ENCODE results near the gene COL4A5. TPM values are rescaled to one million over a fixed set of nuclear protein-coding genes. Genes with fewer than 3 reads are reported as not detected.

COL4A5 gene
- total RNA-seq, 1 experiment from 2014 or later, result 29.4 TPM

DNA sequence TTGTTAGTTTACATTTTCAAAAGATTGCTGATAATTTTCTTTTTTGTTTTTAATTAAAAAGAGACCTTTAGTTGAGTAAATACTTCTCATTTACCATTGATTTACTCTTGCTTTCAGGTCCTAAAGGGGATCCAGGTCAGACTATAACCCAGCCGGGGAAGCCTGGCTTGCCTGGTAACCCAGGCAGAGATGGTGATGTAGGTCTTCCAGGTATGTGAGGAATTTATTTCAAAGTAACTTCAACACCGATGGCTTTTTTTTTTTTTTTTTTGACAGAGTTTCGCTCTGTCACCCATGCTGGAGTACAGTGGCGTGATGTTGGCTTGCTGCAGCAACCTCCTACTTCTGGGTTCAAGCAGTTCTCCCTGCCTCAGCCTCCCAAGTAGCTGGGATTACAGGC lies 161.6 kb downstream of the COL4A5 start:
- no peaks in the 10 kb centered on the region for H3K36me3 ChIP-seq (ENCODE audit: control insufficient read depth in 1 of 2, insufficient read depth in 2 of 2, low read length in 2 of 2)
- RAD21 ChIA-PET (ENCODE audit: low non-redundant PET in 1 of 2, low total read pairs in 2 of 2, uncharacterized antibody in 2 of 2, unreplicated experiment in 2 of 2), result no interaction called here

DNA sequence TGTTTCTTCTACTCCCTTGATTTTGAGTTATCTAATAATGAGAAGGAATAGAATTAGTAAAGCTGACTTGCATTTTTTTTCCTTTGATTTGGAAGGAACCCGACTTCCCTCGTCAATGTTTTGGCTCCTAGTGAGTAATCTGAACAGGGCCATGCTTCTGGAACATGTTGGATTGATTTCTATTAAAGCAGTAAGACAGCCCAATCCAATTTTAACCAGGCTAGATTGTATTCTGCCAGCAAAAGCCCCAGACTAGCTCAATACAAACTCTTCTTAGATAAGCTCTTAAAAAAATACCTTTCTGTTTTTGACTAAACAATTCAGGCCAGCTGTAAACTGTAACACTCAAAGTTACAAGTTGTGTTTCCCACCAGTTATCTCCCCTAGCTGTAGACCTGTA lies 170.5 kb downstream of the COL4A5 start:
- TF ChIP-seq ZNF274 (IDR thresholded peaks at IDR 0.05; ENCODE audit: low read depth, low read length), result no peak
- TF ChIP-seq, protein P1, sequence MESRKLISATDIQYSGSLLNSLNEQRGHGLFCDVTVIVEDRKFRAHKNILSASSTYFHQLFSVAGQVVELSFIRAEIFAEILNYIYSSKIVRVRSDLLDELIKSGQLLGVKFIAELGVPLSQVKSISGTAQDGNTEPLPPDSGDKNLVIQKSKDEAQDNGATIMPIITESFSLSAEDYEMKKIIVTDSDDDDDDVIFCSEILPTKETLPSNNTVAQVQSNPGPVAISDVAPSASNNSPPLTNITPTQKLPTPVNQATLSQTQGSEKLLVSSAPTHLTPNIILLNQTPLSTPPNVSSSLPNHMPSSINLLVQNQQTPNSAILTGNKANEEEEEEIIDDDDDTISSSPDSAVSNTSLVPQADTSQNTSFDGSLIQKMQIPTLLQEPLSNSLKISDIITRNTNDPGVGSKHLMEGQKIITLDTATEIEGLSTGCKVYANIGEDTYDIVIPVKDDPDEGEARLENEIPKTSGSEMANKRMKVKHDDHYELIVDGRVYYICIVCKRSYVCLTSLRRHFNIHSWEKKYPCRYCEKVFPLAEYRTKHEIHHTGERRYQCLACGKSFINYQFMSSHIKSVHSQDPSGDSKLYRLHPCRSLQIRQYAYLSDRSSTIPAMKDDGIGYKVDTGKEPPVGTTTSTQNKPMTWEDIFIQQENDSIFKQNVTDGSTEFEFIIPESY (IDR thresholded peaks at IDR 0.05; ENCODE audit: extremely low read depth, insufficient replicate concordance, low read length), result no peak
- TF ChIP-seq, protein P2, sequence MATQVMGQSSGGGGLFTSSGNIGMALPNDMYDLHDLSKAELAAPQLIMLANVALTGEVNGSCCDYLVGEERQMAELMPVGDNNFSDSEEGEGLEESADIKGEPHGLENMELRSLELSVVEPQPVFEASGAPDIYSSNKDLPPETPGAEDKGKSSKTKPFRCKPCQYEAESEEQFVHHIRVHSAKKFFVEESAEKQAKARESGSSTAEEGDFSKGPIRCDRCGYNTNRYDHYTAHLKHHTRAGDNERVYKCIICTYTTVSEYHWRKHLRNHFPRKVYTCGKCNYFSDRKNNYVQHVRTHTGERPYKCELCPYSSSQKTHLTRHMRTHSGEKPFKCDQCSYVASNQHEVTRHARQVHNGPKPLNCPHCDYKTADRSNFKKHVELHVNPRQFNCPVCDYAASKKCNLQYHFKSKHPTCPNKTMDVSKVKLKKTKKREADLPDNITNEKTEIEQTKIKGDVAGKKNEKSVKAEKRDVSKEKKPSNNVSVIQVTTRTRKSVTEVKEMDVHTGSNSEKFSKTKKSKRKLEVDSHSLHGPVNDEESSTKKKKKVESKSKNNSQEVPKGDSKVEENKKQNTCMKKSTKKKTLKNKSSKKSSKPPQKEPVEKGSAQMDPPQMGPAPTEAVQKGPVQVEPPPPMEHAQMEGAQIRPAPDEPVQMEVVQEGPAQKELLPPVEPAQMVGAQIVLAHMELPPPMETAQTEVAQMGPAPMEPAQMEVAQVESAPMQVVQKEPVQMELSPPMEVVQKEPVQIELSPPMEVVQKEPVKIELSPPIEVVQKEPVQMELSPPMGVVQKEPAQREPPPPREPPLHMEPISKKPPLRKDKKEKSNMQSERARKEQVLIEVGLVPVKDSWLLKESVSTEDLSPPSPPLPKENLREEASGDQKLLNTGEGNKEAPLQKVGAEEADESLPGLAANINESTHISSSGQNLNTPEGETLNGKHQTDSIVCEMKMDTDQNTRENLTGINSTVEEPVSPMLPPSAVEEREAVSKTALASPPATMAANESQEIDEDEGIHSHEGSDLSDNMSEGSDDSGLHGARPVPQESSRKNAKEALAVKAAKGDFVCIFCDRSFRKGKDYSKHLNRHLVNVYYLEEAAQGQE (IDR thresholded peaks at IDR 0.05; ENCODE audit: low read depth), result no peak
- TF ChIP-seq POLR2A (IDR thresholded peaks at IDR 0.05; ENCODE audit: borderline replicate concordance, extremely low read depth, insufficient read depth, insufficient read length), result no peak
- TF ChIP-seq CBX3 (IDR thresholded peaks at IDR 0.05; ENCODE audit: low read depth), result no peak
- TF ChIP-seq SIN3A (IDR thresholded peaks at IDR 0.05; ENCODE audit: low read depth), result no peak
- TF ChIP-seq ZFX (IDR thresholded peaks at IDR 0.05), result no peak
- TF ChIP-seq TCF7L2 (IDR thresholded peaks at IDR 0.05; ENCODE audit: borderline replicate concordance, extremely low read depth, insufficient read depth, insufficient read length), result no peak
- TF ChIP-seq ELF1 (IDR thresholded peaks at IDR 0.05; ENCODE audit: borderline replicate concordance, low read depth), result no peak
- TF ChIP-seq, protein P3, sequence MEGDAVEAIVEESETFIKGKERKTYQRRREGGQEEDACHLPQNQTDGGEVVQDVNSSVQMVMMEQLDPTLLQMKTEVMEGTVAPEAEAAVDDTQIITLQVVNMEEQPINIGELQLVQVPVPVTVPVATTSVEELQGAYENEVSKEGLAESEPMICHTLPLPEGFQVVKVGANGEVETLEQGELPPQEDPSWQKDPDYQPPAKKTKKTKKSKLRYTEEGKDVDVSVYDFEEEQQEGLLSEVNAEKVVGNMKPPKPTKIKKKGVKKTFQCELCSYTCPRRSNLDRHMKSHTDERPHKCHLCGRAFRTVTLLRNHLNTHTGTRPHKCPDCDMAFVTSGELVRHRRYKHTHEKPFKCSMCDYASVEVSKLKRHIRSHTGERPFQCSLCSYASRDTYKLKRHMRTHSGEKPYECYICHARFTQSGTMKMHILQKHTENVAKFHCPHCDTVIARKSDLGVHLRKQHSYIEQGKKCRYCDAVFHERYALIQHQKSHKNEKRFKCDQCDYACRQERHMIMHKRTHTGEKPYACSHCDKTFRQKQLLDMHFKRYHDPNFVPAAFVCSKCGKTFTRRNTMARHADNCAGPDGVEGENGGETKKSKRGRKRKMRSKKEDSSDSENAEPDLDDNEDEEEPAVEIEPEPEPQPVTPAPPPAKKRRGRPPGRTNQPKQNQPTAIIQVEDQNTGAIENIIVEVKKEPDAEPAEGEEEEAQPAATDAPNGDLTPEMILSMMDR (IDR thresholded peaks at IDR 0.05 in 2 of 3, conservative IDR thresholded peaks at IDR 0.05 in 1 of 3; ENCODE audit: borderline replicate concordance in 1 of 3, insufficient read depth in 1 of 3, low read depth in 2 of 3, low read length in 2 of 3), result no peak
- Histone ChIP-seq H3K9me3 (ENCODE audit: control insufficient read depth in 1 of 2, insufficient read depth in 1 of 2, low read depth in 1 of 2, low read length in 2 of 2) (no peaks in the 10 kb centered on the region), H3K27me3 (ENCODE audit: insufficient read depth, low read length) (no peaks in the 10 kb centered on the region), H3K9me2 (ENCODE audit: insufficient read depth) (no peaks in the 10 kb centered on the region), H3K9ac (ENCODE audit: low read length) (no peak overlapping the region), H3K27ac (ENCODE audit: low read depth, low read length) (no peak overlapping the region), H4K20me1 (ENCODE audit: insufficient read depth) (no peaks in the 10 kb centered on the region), H3K79me2 (ENCODE audit: insufficient read depth, low read length) (no peaks in the 10 kb centered on the region), H3K4me2 (ENCODE audit: low read length) (no peak overlapping the region), H3K36me3 (ENCODE audit: control insufficient read depth in 1 of 2, insufficient read depth in 2 of 2, low read length in 2 of 2) (no peaks in the 10 kb centered on the region), H3K4me3 (replicated peaks in 1 of 2; ENCODE audit: low read depth in 1 of 2, low read length in 2 of 2) (no peak overlapping the region), H2AFZ (ENCODE audit: low read depth, low read length, poor library complexity, severe bottlenecking) (no peak overlapping the region), H3K4me1 (ENCODE audit: control insufficient read depth in 1 of 2, insufficient read depth in 2 of 2, low read length in 2 of 2) (no peaks in the 10 kb centered on the region)
- RAD21 ChIA-PET (ENCODE audit: low non-redundant PET in 1 of 2, low total read pairs in 2 of 2, uncharacterized antibody in 2 of 2, unreplicated experiment in 2 of 2), result no interaction called here
- intact Hi-C loops (cut with micrococcal nuclease), result no loop called here
- no TSS peak for BruUV-seq (replicated peaks)
- CTCF ChIA-PET, result no interaction called here
- ATAC-seq (no peak), DNase-seq (ENCODE audit: low read depth, low spot score) (no peak)
- POLR2A ChIA-PET, result no interaction called here

More for the DNA sequence above, 161.6 kb downstream of the COL4A5 start:
- Histone ChIP-seq H3K27ac (ENCODE audit: low read depth, low read length) (no peak overlapping the region), H3K27me3 (ENCODE audit: insufficient read depth, low read length) (no peaks in the 10 kb centered on the region), H3K4me3 (replicated peaks in 1 of 2; ENCODE audit: low read depth in 1 of 2, low read length in 2 of 2) (no peak overlapping the region), H4K20me1 (ENCODE audit: insufficient read depth) (no peaks in the 10 kb centered on the region), H3K9ac (ENCODE audit: low read length) (no peak overlapping the region), H3K9me3 (ENCODE audit: control insufficient read depth in 1 of 2, insufficient read depth in 1 of 2, low read depth in 1 of 2, low read length in 2 of 2) (no peaks in the 10 kb centered on the region), H3K4me1 (ENCODE audit: control insufficient read depth in 1 of 2, insufficient read depth in 2 of 2, low read length in 2 of 2) (no peaks in the 10 kb centered on the region), H3K79me2 (ENCODE audit: insufficient read depth, low read length) (no peaks in the 10 kb centered on the region), H2AFZ (ENCODE audit: low read depth, low read length, poor library complexity, severe bottlenecking) (no peak overlapping the region), H3K4me2 (ENCODE audit: low read length) (no peak overlapping the region), H3K9me2 (ENCODE audit: insufficient read depth) (no peaks in the 10 kb centered on the region)
- intact Hi-C loops (cut with micrococcal nuclease), result no loop called here
- no peak for ATAC-seq
- DNase-seq (ENCODE audit: low read depth, low spot score), result no peak
- ChIA-PET CTCF (no interaction called here), POLR2A (no interaction called here)
- no TSS peak for BruUV-seq (replicated peaks)
- TF ChIP-seq EZH2 (IDR thresholded peaks at IDR 0.05) (no peak), SIN3A (IDR thresholded peaks at IDR 0.05; ENCODE audit: low read depth) (no peak), SP1 (IDR thresholded peaks at IDR 0.05; ENCODE audit: low read depth) (no peak)
